IMR-90 (cell line): Measurements from ENCODE around the gene SLC33A1. TPM values are rescaled to one million over a fixed set of nuclear protein-coding genes. Genes with fewer than 3 reads are reported as not detected.

Experiments
- ATAC-seq: fragments of 200-7000 bp; cut with Tn5 transposase; 2 replicates; pipeline ENCODE4 v1.9.1; 2020; ENCODE audit warnings: low read depth, mild to moderate bottlenecking, moderate library complexity
- BruUV-seq: library from RNA; stranded (reverse); fragments of 400-500 nt; replicated peaks from 2 replicates; lab custom pipeline; 2021; lab: Mats Ljungman, UMichigan
- CTCF ChIA-PET: fragments of 300-600 bp; formaldehyde crosslinking; extraction: SDS; loops from one replicate; lab custom pipeline; 2021; ENCODE audit warnings: antibody characterized with exemption; lab: Yijun Ruan, JAX
- POLR2A ChIA-PET: fragments of 300-600 bp; sonication (Branson Sonifier 250); formaldehyde crosslinking; loops from one replicate; lab custom pipeline; 2022; ENCODE audit warnings: antibody characterized with exemption; ENCODE audit not compliant: unreplicated experiment; lab: Charles Lee
- DNase-seq: peaks from one replicate; pipeline ENCODE4 v3.0.0; 2013
- H2AFZ ChIP-seq: replicated peaks from 2 replicates; pipeline ENCODE3; 2013; ENCODE audit warnings: low read length, mild to moderate bottlenecking; ENCODE audit not compliant: poor library complexity
- H2AK5ac ChIP-seq: 2 replicates; pipeline ENCODE4 v1.6.1; 2013; ENCODE audit warnings: low read depth, low read length, inconsistent platforms
- H2AK9ac ChIP-seq: replicated peaks from 2 replicates; pipeline ENCODE3; 2013; ENCODE audit warnings: mild to moderate bottlenecking, low read depth, low read length, moderate library complexity; ENCODE audit not compliant: poor library complexity
- H2BK120ac ChIP-seq: 2 replicates; pipeline ENCODE4 v1.6.1; 2013; ENCODE audit warnings: low read depth, low read length, inconsistent platforms
- H2BK15ac ChIP-seq: 3 replicates; pipeline ENCODE4 v1.6.1; 2013; ENCODE audit warnings: low read depth, low read length, inconsistent platforms
- H2BK20ac ChIP-seq: 2 replicates; pipeline ENCODE4 v1.6.1; 2013; ENCODE audit warnings: low read depth, mild to moderate bottlenecking, inconsistent platforms, low read length, moderate library complexity
- H2BK5ac ChIP-seq: 2 replicates; pipeline ENCODE4 v1.6.1; 2013; ENCODE audit warnings: mild to moderate bottlenecking, low read depth, low read length, inconsistent platforms; ENCODE audit not compliant: poor library complexity, severe bottlenecking
- H3K14ac ChIP-seq: replicated peaks from 2 replicates; pipeline ENCODE4 v1.6.1; 2013; ENCODE audit warnings: low read depth, low read length, inconsistent platforms
- H3K18ac ChIP-seq: 2 replicates; pipeline ENCODE4 v1.6.1; 2013; ENCODE audit warnings: low read depth, low read length, control low read depth
- H3K23ac ChIP-seq: 2 replicates; pipeline ENCODE4 v1.6.1; 2013; ENCODE audit warnings: low read depth, low read length, inconsistent platforms
- H3K27ac ChIP-seq: 2 replicates; pipeline ENCODE4 v1.5.1; 2013; ENCODE audit warnings: mild to moderate bottlenecking, control low read depth, low read length; ENCODE audit not compliant: insufficient read depth
- H3K27me3 ChIP-seq: 2 replicates; pipeline ENCODE4 v1.6.1; 2013; ENCODE audit warnings: low read length; ENCODE audit not compliant: control insufficient read depth, insufficient read depth
- H3K36me3 ChIP-seq: 2 replicates; pipeline ENCODE4 v1.6.1; 2013; ENCODE audit warnings: low read length, mixed read lengths; ENCODE audit not compliant: control insufficient read depth, insufficient read depth
- H3K4ac ChIP-seq: 2 replicates; pipeline ENCODE4 v1.6.1; 2013; ENCODE audit warnings: low read depth, low read length, inconsistent platforms
- H3K4me1 ChIP-seq: 2 replicates; pipeline ENCODE4 v1.6.1; 2013; ENCODE audit warnings: low read length, mixed read lengths; ENCODE audit not compliant: control insufficient read depth, insufficient read depth
- H3K4me2 ChIP-seq: 2 replicates; pipeline ENCODE4 v1.6.1; 2013; ENCODE audit warnings: low read depth, mild to moderate bottlenecking, control low read depth, low read length, moderate library complexity
- H3K4me3 ChIP-seq: 2 replicates; pipeline ENCODE4 v1.5.1; 2013; ENCODE audit warnings: low read depth, mild to moderate bottlenecking, control low read depth, low read length, moderate library complexity; ENCODE audit not compliant: insufficient read depth
- H3K56ac ChIP-seq: 2 replicates; pipeline ENCODE4 v1.6.1; 2013; ENCODE audit warnings: low read length, inconsistent platforms; ENCODE audit not compliant: insufficient read depth; ENCODE audit errors: extremely low read depth
- H3K79me1 ChIP-seq, 2 experiments: 2 replicates each; pipeline ENCODE4 v1.6.1; 2013; ENCODE audit warnings: low read length in 2 of 2, inconsistent platforms in 1 of 2, low read depth in 1 of 2
- H3K9ac ChIP-seq: 2 replicates; pipeline ENCODE4 v1.6.1; 2013; ENCODE audit warnings: low read depth, low read length, control low read depth
- H3K9me1 ChIP-seq: 2 replicates; pipeline ENCODE4 v1.6.1; 2013; ENCODE audit warnings: low read length, inconsistent platforms; ENCODE audit not compliant: insufficient read depth
- H3K9me3 ChIP-seq: 2 replicates; pipeline ENCODE4 v1.6.1; 2013; ENCODE audit warnings: low read length; ENCODE audit not compliant: control insufficient read depth, insufficient read depth
- H4K20me1 ChIP-seq: 2 replicates; pipeline ENCODE4 v1.6.1; 2013; ENCODE audit warnings: low read length, inconsistent platforms; ENCODE audit not compliant: insufficient read depth
- H4K5ac ChIP-seq: 2 replicates; pipeline ENCODE4 v1.6.1; 2013; ENCODE audit warnings: mild to moderate bottlenecking, low read depth, low read length, control low read depth
- H4K8ac ChIP-seq, 2 experiments: 2 replicates each; pipeline ENCODE4 v1.6.1; 2013; ENCODE audit warnings: low read depth in 2 of 2, low read length in 2 of 2, control low read depth in 1 of 2, inconsistent platforms in 1 of 2
- H4K91ac ChIP-seq: 2 replicates; pipeline ENCODE4 v1.6.1; 2013; ENCODE audit warnings: low read depth, low read length, inconsistent platforms; ENCODE audit not compliant: insufficient read depth
- BHLHE40 ChIP-seq: fragments of 150-350 bp; IDR thresholded peaks from 2 replicates; pipeline ENCODE4 v1.6.1; 2016; ENCODE audit warnings: mild to moderate bottlenecking, low read depth, low read length
- CEBPB ChIP-seq: IDR thresholded peaks from 2 replicates; pipeline ENCODE4 v1.6.1; 2012; ENCODE audit warnings: low read depth, low read length, improper control_type of control experiment
- CHD1 ChIP-seq: IDR thresholded peaks from 2 replicates; pipeline ENCODE4 v1.6.1; 2012; ENCODE audit warnings: low read depth, low read length, improper control_type of control experiment
- CTCF ChIP-seq: conservative IDR thresholded peaks from 2 replicates; pipeline ENCODE4 v1.5.1; 2012; ENCODE audit warnings: mild to moderate bottlenecking, low read depth, low read length, improper control_type of control experiment
- FOS ChIP-seq: fragments of 150-350 bp; IDR thresholded peaks from 2 replicates; pipeline ENCODE4 v1.6.1; 2016; ENCODE audit warnings: low read depth, low read length
- MAZ ChIP-seq: IDR thresholded peaks from 2 replicates; pipeline ENCODE4 v1.6.1; 2012; ENCODE audit warnings: low read depth, mild to moderate bottlenecking, low read length, improper control_type of control experiment, moderate library complexity, borderline replicate concordance
- MXI1 ChIP-seq: IDR thresholded peaks from 2 replicates; pipeline ENCODE4 v1.6.1; 2012; ENCODE audit warnings: low read depth, mild to moderate bottlenecking, low read length, moderate library complexity, borderline replicate concordance
- NFE2L2 ChIP-seq: fragments of 150-350 bp; IDR thresholded peaks from 2 replicates; pipeline ENCODE4 v1.6.1; 2016; ENCODE audit warnings: low read depth, mild to moderate bottlenecking, low read length
- POLR2A ChIP-seq: IDR thresholded peaks from 2 replicates; pipeline ENCODE4 v1.6.1; 2012; ENCODE audit warnings: mild to moderate bottlenecking, low read depth, low read length
- RAD21 ChIP-seq: IDR thresholded peaks from 2 replicates; pipeline ENCODE4 v1.6.1; 2012; ENCODE audit warnings: low read length, improper control_type of control experiment
- RFX5 ChIP-seq: IDR thresholded peaks from 2 replicates; pipeline ENCODE4 v1.8.0; 2012; ENCODE audit warnings: low read depth, mild to moderate bottlenecking, low read length, moderate library complexity
- SMC3 ChIP-seq: fragments of 150-350 bp; IDR thresholded peaks from 2 replicates; pipeline ENCODE4 v1.6.1; 2016; ENCODE audit warnings: low read depth, mild to moderate bottlenecking, antibody characterized with exemption, low read length, moderate library complexity
- dilution Hi-C: fragments of 300-500 bp; cut with HindIII; formaldehyde crosslinking; loops from one replicate; pipeline ENCODE4 v1.14.3; 2018; ENCODE audit warnings: low sequenced_read_pairs; ENCODE audit not compliant: unreplicated experiment
- in situ Hi-C: fragments of 300-500 bp; cut with MboI; formaldehyde crosslinking; loops from 3 replicates; pipeline ENCODE4 v1.14.3; 2019; ENCODE audit warnings: low sequenced_read_pairs, inconsistent platforms, mixed read lengths
- intact Hi-C: fragments of 100-400 bp; cut with micrococcal nuclease; formaldehyde crosslinking; loops from 2 replicates; pipeline ENCODE4 v1.10.0; 2022
- polyA plus RNA-seq, 3 experiments: library from polyadenylated mRNA; depleted of rRNA; stranded (reverse); fragments of >200 nt; gene quantifications; 2 replicates each; pipeline ENCODE4 v1.2.3, GENCODE V29; 2012; ENCODE audit warnings: low replicate concordance in 1 of 3
- total RNA-seq: library from RNA; depleted of rRNA; stranded (reverse); fragments of >200 nt; gene quantifications from 2 replicates; pipeline ENCODE4 v1.2.3, GENCODE V29; 2012

The SLC33A1 gene
- total and polyA plus RNA-seq, 2 of the 4 experiments (the other 2 are of a cell fraction): 12.9 to 32.4 TPM

GRCh38 chr3:155815030-155815545 is 39.1 kb downstream of the SLC33A1 start:
- intact Hi-C loops: no loop called here
- CTCF ChIA-PET: interaction anchor here (0.6 to 1.0 kb wide), 3 partner anchors 9 to 31 kb away, joined by 3 to 7 read pairs (median 4); partner anchors contain the start of gene C3orf33
- dilution Hi-C loops: no loop called here
- H3K9me3 ChIP-seq: no peaks in the 10 kb centered on the region
- H3K4me1 ChIP-seq: no peaks in the 10 kb centered on the region
- no peak overlapping the region for H3K4me2 ChIP-seq
- no peak overlapping the region for H2BK5ac ChIP-seq
- ATAC-seq: no peak
- H2AK5ac ChIP-seq: no peak overlapping the region
- in situ Hi-C loops: no loop called here
- 0 out of 2 replicates have a peak, but pooled peaks cover 2% of the 10 kb centered on the region for H3K36me3 ChIP-seq
- H3K4ac ChIP-seq: no peak overlapping the region
- H3K9ac ChIP-seq: no peak overlapping the region
- BruUV-seq: no TSS peak
- no peak overlapping the region for H2BK120ac ChIP-seq
- TF ChIP-seq CEBPB (no peak), SMC3 (no peak), MAZ (no peak), POLR2A (no peak), BHLHE40 (no peak), CTCF (no peak), CHD1 (no peak), MXI1 (no peak), RFX5 (no peak), RAD21 (no peak), NFE2L2 (no peak), FOS (no peak)
- no peak overlapping the region for H3K14ac ChIP-seq
- H4K8ac ChIP-seq: no peak overlapping the region
- no peak overlapping the region for H3K4me3 ChIP-seq
- no peaks in the 10 kb centered on the region for H4K20me1 ChIP-seq
- no peak overlapping the region for H3K56ac ChIP-seq
- no peak for DNase-seq
- no peak overlapping the region for H2BK15ac ChIP-seq
- no peaks in the 10 kb centered on the region for H3K9me1 ChIP-seq
- no peak overlapping the region for H3K18ac ChIP-seq
- H2BK20ac ChIP-seq: no peak overlapping the region
- no peak overlapping the region for H4K91ac ChIP-seq
- no peaks in the 10 kb centered on the region for H3K79me1 ChIP-seq
- H3K23ac ChIP-seq: no peak overlapping the region
- no peak overlapping the region for H3K27ac ChIP-seq
- no peak overlapping the region for H2AK9ac ChIP-seq
- no peak overlapping the region for H4K5ac ChIP-seq
- H3K27me3 ChIP-seq: no peaks in the 10 kb centered on the region
- POLR2A ChIA-PET: interaction anchor here (0.5 kb wide), 1 partner anchor 31 kb away, joined by 4 read pairs; no protein-coding TSS in a partner anchor
- H2AFZ ChIP-seq: no peak overlapping the region
